ENCODE results near the gene ALDH18A1. TPM values are rescaled to one million over a fixed set of nuclear protein-coding genes. Genes with fewer than 3 reads are reported as not detected.

ALDH18A1 gene
- total and polyA plus RNA-seq, 2 of the 8 experiments (the other 6 are each of a cell fraction or from before 2014, with no cell fraction given): 59.6 to 128 TPM

DNA sequence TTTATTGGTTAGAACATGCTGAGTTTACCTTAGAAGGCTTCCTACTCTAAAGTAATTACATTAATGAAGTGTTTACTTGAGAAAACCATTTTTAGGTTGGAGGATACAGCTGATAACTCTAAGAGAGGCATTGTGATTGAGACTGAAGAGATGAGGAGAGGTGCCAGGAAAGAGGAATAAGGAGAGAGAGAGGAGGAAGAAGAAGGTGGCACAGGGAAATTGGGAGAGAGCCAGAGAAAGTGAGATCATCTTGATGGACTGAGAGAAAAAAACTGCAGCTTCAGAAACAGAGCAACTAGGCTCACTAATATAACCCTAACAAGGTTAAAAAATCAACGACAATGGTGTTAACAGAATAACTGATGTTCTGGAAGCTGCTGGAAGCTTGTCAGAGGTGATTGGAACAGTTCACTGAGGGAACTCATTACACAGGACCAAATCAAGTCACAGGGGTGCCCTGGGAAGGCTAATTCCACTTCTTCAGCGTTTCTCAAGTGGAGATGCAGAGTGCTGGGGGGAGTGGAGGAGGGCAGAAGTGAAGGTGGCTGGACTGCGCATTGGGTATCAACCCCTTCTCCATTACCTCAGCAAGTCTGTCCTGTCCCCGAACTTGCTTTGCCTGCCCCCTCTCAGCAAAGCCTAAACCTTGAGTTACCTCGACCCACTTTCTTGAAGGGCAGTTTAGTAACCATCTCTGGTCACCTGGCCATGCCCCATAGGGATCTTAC, 88.4 kb downstream of the ALDH18A1 start:
- Histone ChIP-seq H2AFZ (ENCODE audit: low read length) (0 out of 2 replicates have a peak overlapping the region, but pooled peaks have one; percentile 51), H3K18ac (ENCODE audit: extremely low read depth, low read length) (no peak overlapping the region), H3K27me3 (replicated peaks in 1 of 4; ENCODE audit: control insufficient read depth in 3 of 4, extremely low read depth in 1 of 4, insufficient read depth in 3 of 4, low read length in 3 of 4) (no peaks in the 10 kb centered on the region), H3K79me1 (ENCODE audit: low read depth, low read length) (no peaks in the 10 kb centered on the region), H3K36me3 (ENCODE audit: control insufficient read depth in 2 of 4, insufficient read depth in 4 of 4, low read length in 3 of 4) (no peaks in the 10 kb centered on the region), H3K23ac (ENCODE audit: insufficient read length) (no peak overlapping the region), H4K5ac (ENCODE audit: insufficient read length, low read depth, low read length) (no peak overlapping the region), H3K4me1 (replicated peaks in 1 of 4; ENCODE audit: control insufficient read depth in 3 of 4, insufficient read depth in 4 of 4, low read length in 3 of 4) (no peaks in the 10 kb centered on the region), H2BK120ac (replicated peaks; ENCODE audit: low read depth, low read length) (no peak overlapping the region), H3K4me2 (ENCODE audit: insufficient read depth in 1 of 2, low read depth in 2 of 2, low read length in 2 of 2) (no peak overlapping the region), H3K27ac (ENCODE audit: low read depth, low read length) (no peak overlapping the region), H2BK20ac (ENCODE audit: low read length) (no peak overlapping the region), H2BK5ac (ENCODE audit: low read depth, low read length) (no peak overlapping the region), H4K8ac (ENCODE audit: extremely low read depth, insufficient read depth, low read length) (no peak overlapping the region), H4K20me1 (replicated peaks in 1 of 2; ENCODE audit: control insufficient read depth in 1 of 2, insufficient read depth in 2 of 2, low read length in 2 of 2) (no peaks in the 10 kb centered on the region), H3K56ac (replicated peaks; ENCODE audit: insufficient read length, low read depth, low read length) (no peak overlapping the region), H2AK5ac (ENCODE audit: low read depth, low read length) (no peak overlapping the region), H3K9ac (replicated peaks in 1 of 4; ENCODE audit: extremely low read depth in 1 of 4, low read depth in 3 of 4, low read length in 3 of 4) (no peak overlapping the region), H3K23me2 (ENCODE audit: low read depth, low read length) (no peaks in the 10 kb centered on the region), H4K91ac (replicated peaks; ENCODE audit: insufficient read length, low read length) (no peak overlapping the region), H2BK15ac (ENCODE audit: low read length) (no peak overlapping the region), H2BK12ac (ENCODE audit: low read depth, low read length) (no peak overlapping the region), H3K79me2 (ENCODE audit: control insufficient read depth in 1 of 2, insufficient read depth in 2 of 2, low read length in 2 of 2) (no peaks in the 10 kb centered on the region), H3K14ac (ENCODE audit: insufficient read length) (no peak overlapping the region), H3K4me3 (ENCODE audit: extremely low read depth in 1 of 4, insufficient read depth in 2 of 4, low read depth in 3 of 4, low read length in 4 of 4) (no peak overlapping the region), H3K9me3 (ENCODE audit: insufficient read depth in 2 of 2, low read depth in 1 of 2, low read length in 1 of 2) (no peaks in the 10 kb centered on the region), H3K4ac (replicated peaks; ENCODE audit: insufficient read length, low read depth, low read length) (peak overlapping the region; percentile 32)
- ChIA-PET CTCF (ENCODE audit: partially characterized antibody) (interaction anchor here (0.6 to 1.0 kb wide), 3 partner anchors 8 to 488 kb away, joined by 3 to 4 read pairs (median 3); no protein-coding TSS in a partner anchor), POLR2A (ENCODE audit: partially characterized antibody) (no interaction called here)
- TF ChIP-seq JUN (IDR thresholded peaks at IDR 0.05; ENCODE audit: low read depth, low read length) (no peak), PHF8 (conservative IDR thresholded peaks at IDR 0.05; ENCODE audit: low read depth, low read length) (no peak), HDAC6 (IDR thresholded peaks at IDR 0.05; ENCODE audit: low read depth, low read length) (no peak), ZNF274 (IDR thresholded peaks at IDR 0.05; ENCODE audit: borderline replicate concordance, extremely low read depth, low read length) (no peak), BACH1 (IDR thresholded peaks at IDR 0.05; ENCODE audit: low read length) (no peak), RFX5 (IDR thresholded peaks at IDR 0.05; ENCODE audit: borderline replicate concordance, low read depth, low read length) (no peak), SIX5 (IDR thresholded peaks at IDR 0.05; ENCODE audit: low read depth, low read length) (no peak), CHD1 (IDR thresholded peaks at IDR 0.05; ENCODE audit: low read depth, low read length) (no peak), SUZ12 (IDR thresholded peaks at IDR 0.05; ENCODE audit: low read length) (no peak), TBP (IDR thresholded peaks at IDR 0.05; ENCODE audit: low read depth, low read length) (no peak), EZH2 (IDR thresholded peaks at IDR 0.05; ENCODE audit: low read depth, low read length, severe bottlenecking) (no peak)
- FAIRE-seq (no peak), DNase-seq (ENCODE audit: low read depth in 1 of 2, low spot score in 2 of 2) (no peak)
- 66% methylated on average over 5 of the region's 5 CpGs; no CpG with 5 or more reads in 1 of the 2 experiments for WGBS, 2 experiments (ENCODE audit: extremely low coverage in 1 of 2, insufficient coverage in 1 of 2, insufficient read length in 1 of 2, insufficient replicate concordance in 2 of 2, low coverage in 1 of 2, low lambda C conversion rate in 2 of 2, missing lambda C conversion rate in 1 of 2)

Data from H1 (cell line).